NB4 (cell line): ENCODE measurements around the gene GVQW3.

Experiments
- DNase-seq: peaks from one replicate; pipeline ENCODE4 v3.0.0; 2010; ENCODE audit warnings: low read depth
- H3K4me3 ChIP-seq: one replicate; pipeline ENCODE4 v1.5.1; 2011; ENCODE audit warnings: mild to moderate bottlenecking, low read depth, low read length, moderate library complexity
- CTCF ChIP-seq: IDR thresholded peaks from one replicate; pipeline ENCODE4 v1.5.1; 2012; ENCODE audit warnings: low read depth, low read length
- MYC ChIP-seq: IDR thresholded peaks from 2 replicates; pipeline ENCODE4 v1.6.1; 2011; ENCODE audit warnings: low read depth, low read length
- POLR2A ChIP-seq: IDR thresholded peaks from 2 replicates; pipeline ENCODE4 v1.6.1; 2011; ENCODE audit warnings: mild to moderate bottlenecking; ENCODE audit not compliant: insufficient read length; ENCODE audit errors: extremely low read depth
- TF ChIP-seq, protein P1 (sequence below): IDR thresholded peaks from 2 replicates; pipeline ENCODE4 v1.6.1; 2011; ENCODE audit warnings: low read depth, low read length

The GVQW3 gene

DNA sequence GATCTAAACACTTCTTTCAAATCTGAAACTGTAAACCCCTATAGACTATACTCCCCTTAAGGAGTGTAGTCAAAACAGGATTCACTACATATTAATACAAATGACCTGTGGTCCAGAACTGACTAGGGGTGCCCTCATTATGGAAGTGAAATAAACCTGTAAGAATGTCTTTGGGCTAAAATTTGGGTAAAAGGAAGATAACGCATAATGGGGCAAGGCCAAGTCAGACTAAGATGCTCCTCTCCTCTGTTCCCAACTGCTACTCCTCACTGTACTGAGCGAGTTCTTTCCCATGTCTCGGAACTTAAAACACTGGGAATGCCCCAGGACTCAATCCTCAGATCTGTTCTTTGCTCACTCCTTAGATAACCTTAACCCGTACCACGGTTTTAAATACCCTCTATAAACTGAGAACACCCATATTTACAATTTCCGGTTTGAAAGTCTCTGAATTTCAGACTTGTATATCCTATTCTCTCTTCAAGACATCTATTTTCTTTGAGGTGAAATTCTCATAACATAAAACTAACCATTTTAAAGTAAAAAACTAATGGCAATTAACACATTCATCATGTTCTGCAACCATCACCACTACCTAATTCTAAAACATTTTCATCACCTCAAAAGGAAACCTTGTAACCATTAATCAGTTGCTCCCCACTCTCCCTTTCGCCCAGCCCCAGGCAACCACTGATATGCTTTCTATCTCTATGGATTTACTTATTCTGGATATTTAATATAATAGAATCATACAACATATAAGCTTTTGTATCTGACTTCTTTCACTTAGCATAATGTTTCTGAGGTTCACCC lies 4.2 kb upstream of the GVQW3 start:
- TF ChIP-seq, protein P1, sequence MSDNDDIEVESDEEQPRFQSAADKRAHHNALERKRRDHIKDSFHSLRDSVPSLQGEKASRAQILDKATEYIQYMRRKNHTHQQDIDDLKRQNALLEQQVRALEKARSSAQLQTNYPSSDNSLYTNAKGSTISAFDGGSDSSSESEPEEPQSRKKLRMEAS: no peak
- TF ChIP-seq POLR2A (no peak), CTCF (no peak), MYC (no peak)
- H3K4me3 ChIP-seq: peak overlapping the region; percentile 2

GRCh38 chr11:76379807-76380158 lies 1.3 kb upstream of the GVQW3 start:
- peak overlapping the region; percentile 97 for H3K4me3 ChIP-seq
- no peak for DNase-seq
- TF ChIP-seq, protein P1: no peak
- TF ChIP-seq POLR2A (no peak), MYC (no peak), CTCF (no peak)

More for the DNA sequence above, 4.2 kb upstream of the GVQW3 start:
- DNase-seq: no peak

- DNase-seq: peak; percentile 58
- peak overlapping the region; percentile 97 for H3K4me3 ChIP-seq
- TF ChIP-seq CTCF (no peak), POLR2A (no peak), MYC (0 out of 2 replicates have a peak, but pooled peaks have one; percentile 5)
- TF ChIP-seq, protein P1: peak; percentile 80
Observed at GRCh38 chr11:76380159-76380976, 755 bp upstream of the GVQW3 start.

- H3K4me3 ChIP-seq: peak overlapping the region; percentile 77
- DNase-seq: peak; percentile 41
- TF ChIP-seq, protein P1: no peak
- TF ChIP-seq POLR2A (no peak), CTCF (no peak), MYC (no peak)
Observed at GRCh38 chr11:76382209-76382608, 1.1 kb downstream of the GVQW3 start.

GRCh38 chr11:76385903-76386302 lies 4.8 kb downstream of the GVQW3 start:
- TF ChIP-seq POLR2A (no peak), MYC (no peak), CTCF (no peak)
- TF ChIP-seq, protein P1: no peak
- no peak for DNase-seq
- no peak overlapping the region for H3K4me3 ChIP-seq
